ENCODE data around the gene TOR2A. TPM values are rescaled to one million over a fixed set of nuclear protein-coding genes. Genes with fewer than 3 reads are reported as not detected.
A peak's percentile ranks its signal among the peaks of the same experiment; 100 is the strongest.
"Not testable (repeated sequence)": the region's sequence is repeated elsewhere in the genome, so short reads cannot be mapped to it uniquely, and the experiment has no call there.

Gene TOR2A
- 10 to 100 TPM in 4 of 5 experiments, 1 to 10 TPM in 1; 9.5 to 22.3 (median 10.8) TPM for total RNA-seq
- 10 to 100 TPM; 16.6 to 20.2 TPM for polyA plus RNA-seq
- 10.6 reads per million, percentile 37 among the genes with 10 or more reads in this experiment for total RNA-seq

- Mint-ChIP-seq H3K27me3 (no peaks in the 10 kb centered on the region), H3K9me3 (peaks cover 0 to 4% (median 0%) of the 10 kb centered on the region in 11 donors), H3K27ac (peak within 1 kb of the TSS; percentile 89 to 98 (median 93)), H3K4me3 (peak within 1 kb of the TSS; percentile 82 to 97 (median 88)), H3K36me3 (peaks cover 0 to 19% (median 6%) of the 10 kb centered on the region in 5 donors), H3K4me1 (peaks cover 0 to 21% (median 18%) of the 10 kb centered on the region in 7 donors)
- DNase-seq, result peak; percentile 97 to 99 (median 98)
- ChIA-PET CTCF (interaction anchor here (0.6 to 2.9 kb wide), 42 partner anchors 9 to 765 kb away, joined by 3 to 32 read pairs (median 4); partner anchors contain the start of genes CDK9, FPGS, PTRH1 and SH2D3C), POLR2A (interaction anchor here (0.7 to 2.0 kb wide), 19 partner anchors 10 to 285 kb away, joined by 3 to 23 read pairs (median 4); partner anchors contain the start of genes CDK9, PTRH1, SH2D3C and ST6GALNAC4)
- Histone ChIP-seq H3K4me3 (ENCODE audit: low read length) (peak within 1 kb of the TSS; percentile 73), H3K36me3 (ENCODE audit: control insufficient read depth in 2 of 3, insufficient read depth in 3 of 3, low read length in 3 of 3) (peaks cover 0 to 41% (median 3%) of the 10 kb centered on the region in 3 experiments), H3K27ac (ENCODE audit: low read depth, low read length) (peak within 1 kb of the TSS; percentile 88), H3K27me3 (ENCODE audit: control insufficient read depth in 2 of 2, insufficient read depth in 2 of 2, low read length in 2 of 2) (no peaks in the 10 kb centered on the region), H3K4me1 (ENCODE audit: control insufficient read depth in 2 of 2, insufficient read depth in 2 of 2, low read length in 2 of 2) (peaks cover 14 to 15% of the 10 kb centered on the region in 2 donors), H3K9me3 (ENCODE audit: control insufficient read depth in 2 of 3, low read length in 3 of 3) (no peaks in the 10 kb centered on the region)
- peak; percentile 97 for ATAC-seq
- intact Hi-C loops (cut with micrococcal nuclease), result loop anchor here (1.0 to 10.0 kb wide), 21 partner anchors 20 to 795 kb away; partner anchors contain the start of genes FPGS (in 2 of the 2), NAIF1 (in 2 of the 2), PTRH1 (in 2 of the 2) and LRSAM1 (in 1 of the 2)
Observed at GRCh38 chr9:127734747-127735529, at the start of gene TOR2A. Gene TOR2A (minus strand): TSS chr9:127735294. CDS start chr9:127735270, 24 bp downstream.

GRCh38 chr9:127783111-127784008, 48.3 kb upstream of the TOR2A start:
- intact Hi-C loops (cut with micrococcal nuclease), result loop anchor here in 1 of 2 donors (2.0 kb wide), 1 partner anchor 193 kb away; no protein-coding TSS in a partner anchor

DNA sequence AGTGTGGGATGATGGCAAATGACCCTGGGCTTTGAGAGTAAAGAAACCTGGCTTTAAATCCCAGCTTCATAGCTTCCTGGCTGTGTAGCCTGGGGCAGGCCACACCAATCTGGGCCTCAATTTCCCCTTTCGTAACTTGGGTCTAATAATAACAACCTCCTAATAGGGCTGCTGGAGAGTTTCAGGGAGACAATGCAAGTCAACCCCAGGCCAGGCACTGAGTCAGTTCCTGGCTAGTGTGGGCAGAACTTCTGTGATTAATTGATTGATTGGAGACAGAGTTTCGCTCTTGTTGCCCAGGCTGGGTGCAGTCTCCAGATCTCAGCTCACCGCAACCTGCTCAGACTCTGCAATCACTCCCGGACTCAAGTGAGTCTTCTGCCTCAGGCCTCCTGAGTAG, 46.7 kb upstream of the TOR2A start:
- intact Hi-C loops (cut with micrococcal nuclease), result no loop called here
- no peak for DNase-seq
- Histone ChIP-seq H3K36me3 (ENCODE audit: control insufficient read depth in 2 of 3, insufficient read depth in 3 of 3, low read length in 3 of 3) (peaks cover 0 to 7% (median under 1%) of the 10 kb centered on the region in 3 experiments), H3K4me3 (ENCODE audit: low read length) (no peak overlapping the region), H3K4me1 (ENCODE audit: control insufficient read depth in 2 of 2, insufficient read depth in 2 of 2, low read length in 2 of 2) (peaks cover 56% of the 10 kb centered on the region in 2 donors), H3K9me3 (ENCODE audit: control insufficient read depth in 2 of 3, low read length in 3 of 3) (no peaks in the 10 kb centered on the region), H3K27me3 (ENCODE audit: control insufficient read depth in 2 of 2, insufficient read depth in 2 of 2, low read length in 2 of 2) (no peaks in the 10 kb centered on the region), H3K27ac (ENCODE audit: low read depth, low read length) (peak overlapping the region; percentile 22)
- Mint-ChIP-seq H3K36me3 (peaks cover 0 to 18% (median 6%) of the 10 kb centered on the region in 5 donors), H3K4me1 (peaks cover 34 to 73% (median 62%) of the 10 kb centered on the region in 7 donors), H3K27me3 (no peaks in the 10 kb centered on the region), H3K4me3 (peak overlapping the region in 9 of 10 donors; percentile 7 to 51 (median 29)), H3K9me3 (no peaks in the 10 kb centered on the region), H3K27ac (peak overlapping the region; percentile 59 to 98 (median 90))
- CTCF ChIA-PET, result interaction anchor here (1.1 to 2.2 kb wide), 2 partner anchors 11 to 47 kb away, joined by 3 to 10 read pairs; partner anchors contain the start of gene TOR2A
- POLR2A ChIA-PET, result interaction anchor here (5.1 kb wide), 1 partner anchor 14 kb away, joined by 99 read pairs; no protein-coding TSS in a partner anchor
- no peak for ATAC-seq

More at GRCh38 chr9:127783111-127784008, 48.3 kb upstream of the TOR2A start:
- peaks cover 15 to 21% (median 16%) of the 10 kb centered on the region in 3 experiments for H3K36me3 ChIP-seq (ENCODE audit: control insufficient read depth in 2 of 3, insufficient read depth in 3 of 3, low read length in 3 of 3)
- H3K4me1 ChIP-seq (ENCODE audit: control insufficient read depth in 2 of 2, insufficient read depth in 2 of 2, low read length in 2 of 2), result peaks cover 69 to 71% of the 10 kb centered on the region in 2 donors
- Mint-ChIP-seq H3K27ac (peak overlapping the region; percentile 91 to 98 (median 96)), H3K27me3 (no peaks in the 10 kb centered on the region), H3K4me1 (peaks cover 37 to 77% (median 65%) of the 10 kb centered on the region in 7 donors), H3K9me3 (no peaks in the 10 kb centered on the region), H3K4me3 (peak overlapping the region; percentile 74 to 88 (median 82)), H3K36me3 (peaks cover 0 to 14% (median 7%) of the 10 kb centered on the region in 5 donors)
- ATAC-seq (peak; percentile 42), DNase-seq (peak; percentile 50 to 74 (median 64))
- H3K9me3 ChIP-seq (ENCODE audit: control insufficient read depth in 2 of 3, low read length in 3 of 3), result no peaks in the 10 kb centered on the region
- peak overlapping the region; percentile 50 for H3K4me3 ChIP-seq (ENCODE audit: low read length)
- ChIA-PET CTCF (interaction anchor here (0.6 to 3.0 kb wide), 8 partner anchors 10 to 86 kb away, joined by 3 to 14 read pairs (median 4); partner anchors contain the start of gene TOR2A), POLR2A (interaction anchor here (0.9 to 5.1 kb wide), 9 partner anchors 8 to 140 kb away, joined by 3 to 99 read pairs (median 5); partner anchors contain the start of genes ST6GALNAC4 and TOR2A)
- peak overlapping the region; percentile 73 for H3K27ac ChIP-seq (ENCODE audit: low read depth, low read length)
- H3K27me3 ChIP-seq (ENCODE audit: control insufficient read depth in 2 of 2, insufficient read depth in 2 of 2, low read length in 2 of 2), result no peaks in the 10 kb centered on the region

- H3K27me3 Mint-ChIP-seq; H3K36me3 ChIP-seq (ENCODE audit: control insufficient read depth in 2 of 3, insufficient read depth in 3 of 3, low read length in 3 of 3); H3K9me3 ChIP-seq (ENCODE audit: control insufficient read depth in 2 of 3, low read length in 3 of 3); H3K9me3 Mint-ChIP-seq; ATAC-seq; H3K27me3 ChIP-seq (ENCODE audit: control insufficient read depth in 2 of 2, insufficient read depth in 2 of 2, low read length in 2 of 2); intact Hi-C loops (cut with micrococcal nuclease); H3K4me3 ChIP-seq (ENCODE audit: low read length): not testable (repeated sequence)
- Mint-ChIP-seq H3K27ac (peak overlapping the region in 8 of 9 donors; percentile 5 to 98 (median 91)), H3K4me1 (peaks cover 34 to 76% (median 64%) of the 10 kb centered on the region in 7 donors), H3K36me3 (peaks cover 0 to 22% (median 4%) of the 10 kb centered on the region in 5 donors), H3K4me3 (peak overlapping the region in 6 of 10 donors; percentile 21 to 94 (median 37))
- Histone ChIP-seq H3K27ac (ENCODE audit: low read depth, low read length) (peak overlapping the region; percentile 88), H3K4me1 (ENCODE audit: control insufficient read depth in 2 of 2, insufficient read depth in 2 of 2, low read length in 2 of 2) (peaks cover 56% of the 10 kb centered on the region in 2 donors)
- ChIA-PET POLR2A (interaction anchor here (1.1 kb wide), 1 partner anchor 10 kb away, joined by 4 read pairs; no protein-coding TSS in a partner anchor), CTCF (interaction anchor here (1.8 kb wide), 1 partner anchor 140 kb away, joined by 7 read pairs; no protein-coding TSS in a partner anchor)
- DNase-seq, result peak in 3 of 9 donors; percentile 28 to 44 (median 33)
Observed at GRCh38 chr9:127780909-127781308, 45.8 kb upstream of the TOR2A start.

DNA sequence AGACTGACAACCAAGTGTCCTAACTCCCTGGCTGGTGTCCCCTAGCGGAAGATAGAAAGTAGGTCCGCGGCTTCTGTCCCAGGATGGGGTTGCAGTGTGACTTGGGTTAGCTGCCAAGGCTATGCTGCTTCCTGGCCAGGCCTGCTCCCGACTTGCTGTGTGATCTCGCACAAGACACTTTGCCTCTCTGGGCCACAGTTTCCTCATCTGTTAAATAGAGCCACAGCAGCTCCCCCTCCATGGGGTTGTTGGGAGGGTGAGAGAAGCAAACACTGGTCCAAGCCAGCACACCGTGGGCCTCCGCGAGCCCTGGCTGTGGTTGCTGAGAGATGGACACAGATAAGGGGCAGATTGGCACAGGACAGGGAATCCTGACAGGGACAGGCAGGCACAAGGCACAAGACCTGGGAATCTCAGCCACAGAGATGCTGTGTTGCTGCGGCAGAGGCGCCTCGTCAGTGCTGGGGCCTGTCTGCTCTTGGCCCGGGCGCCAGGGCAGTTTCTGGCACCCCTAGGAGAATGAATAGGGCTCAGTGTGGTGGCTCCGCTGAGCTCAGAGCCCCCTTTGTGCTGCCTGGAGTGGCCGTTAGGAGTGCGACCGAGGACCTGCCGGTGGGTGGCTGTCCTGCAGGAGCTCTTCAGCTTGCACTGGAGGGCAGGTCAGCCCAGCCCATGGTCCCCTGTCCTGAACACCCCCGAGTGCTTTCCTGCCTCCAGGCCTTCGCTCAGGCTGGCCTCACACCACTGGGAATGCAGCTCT, 45.2 kb upstream of the TOR2A start:
- CTCF ChIA-PET, result interaction anchor here (1.2 to 1.8 kb wide), 2 partner anchors 17 to 141 kb away, joined by 3 to 7 read pairs; no protein-coding TSS in a partner anchor
- Mint-ChIP-seq H3K27me3 (no peaks in the 10 kb centered on the region), H3K4me1 (peaks cover 34 to 76% (median 64%) of the 10 kb centered on the region in 7 donors), H3K27ac (peak overlapping the region; percentile 36 to 98 (median 92)), H3K4me3 (peak overlapping the region; percentile 17 to 100 (median 94)), H3K36me3 (peaks cover 0 to 22% (median 4%) of the 10 kb centered on the region in 5 donors), H3K9me3 (no peaks in the 10 kb centered on the region)
- peaks cover 56 to 59% of the 10 kb centered on the region in 2 donors for H3K4me1 ChIP-seq (ENCODE audit: control insufficient read depth in 2 of 2, insufficient read depth in 2 of 2, low read length in 2 of 2)
- no peak overlapping the region for H3K4me3 ChIP-seq (ENCODE audit: low read length)
- no peaks in the 10 kb centered on the region for H3K9me3 ChIP-seq (ENCODE audit: control insufficient read depth in 2 of 3, low read length in 3 of 3)
- no peaks in the 10 kb centered on the region for H3K27me3 ChIP-seq (ENCODE audit: control insufficient read depth in 2 of 2, insufficient read depth in 2 of 2, low read length in 2 of 2)
- peaks cover 0 to 4% (median 0%) of the 10 kb centered on the region in 3 experiments for H3K36me3 ChIP-seq (ENCODE audit: control insufficient read depth in 2 of 3, insufficient read depth in 3 of 3, low read length in 3 of 3)
- ATAC-seq (no peak), DNase-seq (no peak)
- peak overlapping the region; percentile 88 for H3K27ac ChIP-seq (ENCODE audit: low read depth, low read length)
- POLR2A ChIA-PET, result interaction anchor here (0.6 to 1.2 kb wide), 4 partner anchors 9 to 188 kb away, joined by 3 to 4 read pairs (median 3); no protein-coding TSS in a partner anchor
- intact Hi-C loops (cut with micrococcal nuclease), result no loop called here
